ENCODE measurements around the gene ART5. TPM values are rescaled to one million over a fixed set of nuclear protein-coding genes. Genes with fewer than 3 reads are reported as not detected.

The ART5 gene
- total and polyA plus RNA-seq, 2 of the 4 experiments (the other 2 are of a cell fraction) = not detected

DNA sequence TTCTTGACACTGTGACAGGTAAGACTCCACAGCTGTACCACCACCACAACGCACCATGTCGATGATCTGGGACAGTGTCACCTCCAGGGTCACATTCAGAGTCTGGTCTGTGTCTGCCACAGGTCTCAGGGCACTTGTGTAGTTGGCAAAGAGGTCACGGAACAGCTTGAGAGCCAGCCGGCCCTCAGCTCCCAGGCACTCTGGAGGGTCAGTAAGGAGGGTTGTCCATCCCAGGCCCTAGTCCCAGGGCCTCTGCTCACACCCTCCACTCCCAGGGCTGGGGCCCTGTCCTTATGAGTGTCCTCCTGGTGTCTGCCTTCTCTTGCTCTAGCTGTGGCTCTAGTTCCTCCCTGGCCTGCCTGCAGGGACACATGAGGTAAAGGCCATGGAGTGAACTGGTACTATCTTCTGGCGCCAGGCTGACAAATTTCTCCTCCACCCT lies 28.0 kb upstream of the ART5 start:
- H2BK120ac ChIP-seq (ENCODE audit: low read depth, low read length) = no peak overlapping the region
- H3K4ac ChIP-seq (ENCODE audit: low read depth, low read length) = no peak overlapping the region
- H3K18ac ChIP-seq (ENCODE audit: low read depth, low read length) = no peak overlapping the region
- no peak overlapping the region for H2AK5ac ChIP-seq (ENCODE audit: low read depth, low read length)
- H3K23ac ChIP-seq (ENCODE audit: low read depth, low read length) = no peak overlapping the region
- no peak overlapping the region for H3K4me3 ChIP-seq (ENCODE audit: insufficient read depth, low read depth, low read length)
- H3K79me1 ChIP-seq (ENCODE audit: low read depth in 1 of 2, low read length in 2 of 2) = peaks cover 5% of the 10 kb centered on the region in 2 experiments; a peak in 3 of 4 replicates
- no peak overlapping the region for H4K91ac ChIP-seq (ENCODE audit: insufficient read depth, low read depth, low read length)
- H3K4me1 ChIP-seq (ENCODE audit: control insufficient read depth, insufficient read depth, low read length) = no peaks in the 10 kb centered on the region
- ATAC-seq (ENCODE audit: low read depth) (no peak; the same call in 1 of the 2 replicates), DNase-seq (no peak)
- ChIA-PET POLR2A (ENCODE audit: unreplicated experiment) (no interaction called here), CTCF (no interaction called here)
- H2BK20ac ChIP-seq (ENCODE audit: low read depth, low read length) = no peak overlapping the region
- in situ Hi-C loops (cut with MboI; ENCODE audit: low sequenced_read_pairs) (no loop called here), dilution Hi-C loops (cut with HindIII; ENCODE audit: low sequenced_read_pairs, unreplicated experiment) (no loop called here), intact Hi-C loops (cut with micrococcal nuclease) (no loop called here)
- H3K36me3 ChIP-seq (ENCODE audit: control insufficient read depth, insufficient read depth, low read length) = peaks cover 52% of the 10 kb centered on the region
- no peak overlapping the region for H2AK9ac ChIP-seq (replicated peaks; ENCODE audit: low read depth, low read length, poor library complexity)
- no peak overlapping the region for H2BK15ac ChIP-seq (ENCODE audit: low read depth, low read length)
- no peak overlapping the region for H4K8ac ChIP-seq (ENCODE audit: low read depth in 2 of 2, low read length in 2 of 2)
- no peak overlapping the region for H3K56ac ChIP-seq (ENCODE audit: extremely low read depth, insufficient read depth, low read length)
- no peak overlapping the region for H3K4me2 ChIP-seq (ENCODE audit: low read depth, low read length)
- no CpG with 5 or more reads among the region's 5 CpGs for WGBS, 2 experiments (ENCODE audit: extremely low coverage in 2 of 2, insufficient read length in 1 of 2)
- H2AFZ ChIP-seq (replicated peaks; ENCODE audit: low read length, poor library complexity) = no peak overlapping the region
- no peak overlapping the region for H4K5ac ChIP-seq (ENCODE audit: low read depth, low read length)
- H4K20me1 ChIP-seq (ENCODE audit: insufficient read depth, low read length) = no peaks in the 10 kb centered on the region
- peaks cover 8% of the 10 kb centered on the region; the same call in 1 of the 2 replicates for H3K9me1 ChIP-seq (ENCODE audit: insufficient read depth, low read length)
- BruUV-seq (replicated peaks) = no TSS peak
- TF ChIP-seq, protein P1, sequence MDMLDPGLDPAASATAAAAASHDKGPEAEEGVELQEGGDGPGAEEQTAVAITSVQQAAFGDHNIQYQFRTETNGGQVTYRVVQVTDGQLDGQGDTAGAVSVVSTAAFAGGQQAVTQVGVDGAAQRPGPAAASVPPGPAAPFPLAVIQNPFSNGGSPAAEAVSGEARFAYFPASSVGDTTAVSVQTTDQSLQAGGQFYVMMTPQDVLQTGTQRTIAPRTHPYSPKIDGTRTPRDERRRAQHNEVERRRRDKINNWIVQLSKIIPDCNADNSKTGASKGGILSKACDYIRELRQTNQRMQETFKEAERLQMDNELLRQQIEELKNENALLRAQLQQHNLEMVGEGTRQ (IDR thresholded peaks at IDR 0.05; ENCODE audit: low read depth, low read length) = no peak
- TF ChIP-seq POLR2A (IDR thresholded peaks at IDR 0.05; ENCODE audit: low read depth, low read length) = no peak
- TF ChIP-seq SMC3 (IDR thresholded peaks at IDR 0.05; ENCODE audit: low read depth, low read length) = no peak
- TF ChIP-seq FOS (IDR thresholded peaks at IDR 0.05; ENCODE audit: low read depth, low read length) = no peak
- TF ChIP-seq MXI1 (IDR thresholded peaks at IDR 0.05; ENCODE audit: borderline replicate concordance, low read depth, low read length) = no peak
- H3K14ac ChIP-seq (replicated peaks; ENCODE audit: low read depth, low read length) = no peak overlapping the region
- H3K9ac ChIP-seq (ENCODE audit: low read depth, low read length) = no peak overlapping the region
- no peaks in the 10 kb centered on the region for H3K9me3 ChIP-seq (ENCODE audit: control insufficient read depth, insufficient read depth, low read length)
- H3K27me3 ChIP-seq (ENCODE audit: control insufficient read depth, insufficient read depth, low read length) = no peaks in the 10 kb centered on the region
- no peak overlapping the region for H3K27ac ChIP-seq (ENCODE audit: insufficient read depth, low read length)
- H2BK5ac ChIP-seq (ENCODE audit: low read depth, low read length, poor library complexity, severe bottlenecking) = no peak overlapping the region
